Heart right ventricle (tissue), 16 donors: ENCODE measurements around the gene RNF166. TPM values are rescaled to one million over a fixed set of nuclear protein-coding genes. Genes with fewer than 3 reads are reported as not detected.

Experiments used
- ATAC-seq, 8 donors: fragments of 200-7000 bp; cut with Tn5 transposase; one replicate each; pipeline ENCODE4 v1.9.1; 2020; ENCODE audit warnings: mild to moderate bottlenecking in 8 of 8, moderate library complexity in 8 of 8, moderate number of reproducible peaks in 1 of 8
- DNase-seq, 2 donors: peaks; one replicate each; pipeline ENCODE4 v3.0.0-alpha.2; 2020
- H3K27ac ChIP-seq, 10 donors: fragments of 200-600 bp; sonication (generic) in 2 of 10; one replicate each; pipeline versions ENCODE4 v1.5.0 to v1.8.0; 2020 to 2022; ENCODE audit warnings: mild to moderate bottlenecking in 3 of 10
- H3K27me3 ChIP-seq, 7 donors: fragments of 200-600 bp; one replicate each; pipeline ENCODE4 v1.8.0; 2021 to 2022; ENCODE audit warnings: mild to moderate bottlenecking in 2 of 7
- H3K36me3 ChIP-seq, 9 donors: fragments of 200-600 bp; sonication (generic) in 1 of 9; one replicate each; pipeline versions ENCODE4 v1.5.0 to v1.8.0; 2020 to 2022; ENCODE audit warnings: mild to moderate bottlenecking in 2 of 9
- H3K4me1 ChIP-seq, 9 donors: fragments of 200-600 bp; sonication (generic) in 1 of 9; one replicate each; pipeline versions ENCODE4 v1.5.0 to v1.8.0; 2020 to 2022; ENCODE audit warnings: mild to moderate bottlenecking in 4 of 9
- H3K4me3 ChIP-seq, 10 donors: fragments of 200-600 bp; sonication (generic) in 2 of 10; one replicate each; pipeline versions ENCODE4 v1.5.0 to v1.8.0; 2020 to 2022; ENCODE audit warnings: mild to moderate bottlenecking in 7 of 10, moderate library complexity in 2 of 10
- H3K9me3 ChIP-seq, 11 donors: fragments of 200-600 bp in 10 of 11; sonication (generic) in 2 of 11; one replicate each; pipeline versions ENCODE4 v1.5.0 to v1.8.0; 2013 to 2022; ENCODE audit warnings: mild to moderate bottlenecking in 2 of 11, control low read depth in 1 of 11, moderate library complexity in 1 of 11
- CTCF ChIP-seq, 9 donors: fragments of 200-600 bp; sonication (generic) in 2 of 9; IDR thresholded peaks; one replicate each; pipeline versions ENCODE4 v1.5.0 to v1.8.0; 2021 to 2022; ENCODE audit warnings: antibody characterized with exemption in 9 of 9, mild to moderate bottlenecking in 5 of 9, moderate library complexity in 1 of 9
- WGBS, 2 donors: extraction: QIAGEN DNeasy Blood & Tissue Kit; methylation state at CpG; one replicate each; pipeline ENCODE4 v1.1.7; 2013; ENCODE audit warnings: inconsistent platforms in 1 of 2; 5-methylcytosine and 5-hydroxymethylcytosine counted together
- intact Hi-C, 10 donors: fragments of 100-400 bp; cut with DNase I; formaldehyde crosslinking; loops; one replicate each; pipeline versions ENCODE4 v1.11.1 to v1.14.2; 2022
- polyA plus RNA-seq, 2 donors: library from polyadenylated mRNA; stranded (reverse); fragments of 200-250 nt; gene quantifications; one replicate each; pipeline ENCODE4 v1.2.3, GENCODE V29; 2013
- total RNA-seq, 10 donors: library from RNA; stranded (reverse); fragmentation: NEBNext Ultra II Directional in 3 of 10; extraction: Animal tissue kit (Norgen Biotek cat#: 25700) in 3 of 10; gene quantifications; one replicate each; pipeline versions ENCODE4 v1.2.1 to v1.2.4, GENCODE V29; 2021 to 2023
- donor health status: Arrhythmogenic right ventricular cardiomyopathy.
- donor health status: ischemic (EF 13 %, LVEDD 7.1; RV severe dilation, severe dysfunction).
- donor health status: healthy with polysubstance abuse.
- donor health status: DM: no; HTN: yes; CAD: no.
- donor health status: DM: no; HTN: no; CAD: no.
- donor health status: ischemic (EF 25% LVEDD 6.9; RV normal size, moderate dysfunction).
- donor health status: ischemic (EF 25% LVEDD 5.7; RV mildly dilated, moderate dysfunction).
- donor health status: healthy.
- donor health status: DM: yes; HTN: yes; CAD: no.
- donor health status: Ischemic cardiomyopathy.
- donor health status: ischemic (EF 35%, LVEDD 5.7; RV mildly dilated, moderate dysfunction).
- donor health status: nonischemic (EF 11% LVEDD 7.7; RV severe dilation, severe dysfunction).
- donor health status: DM: yes; HTN: yes; CAD: no.
- donor health status: PGD.
- donor health status: ischemic (EF 29% LVEDD 5.4; RV normal size, mild dysfunction).
- donor health status: nonischemic (EF 23%, LVEDD 6.1; RV moderate dilation, normal function).

RNF166 gene
- total and polyA plus RNA-seq, 12 donors, result 11.8 to 38.0 (median 14.3) TPM

- Histone ChIP-seq H3K27me3 (no peaks in the 10 kb centered on the region), H3K27ac (no peak overlapping the region), H3K9me3 (no peaks in the 10 kb centered on the region), H3K36me3 (peaks cover 0 to 83% (median 21%) of the 10 kb centered on the region in 9 donors), H3K4me1 (peaks cover 0 to 8% (median 0%) of the 10 kb centered on the region in 9 donors), H3K4me3 (no peak overlapping the region)
- ATAC-seq (no peak), DNase-seq (no peak)
- intact Hi-C loops, result no loop called here
- no peak for TF ChIP-seq CTCF (IDR thresholded peaks at IDR 0.05)
- WGBS, 2 donors, result 83 to 86% methylated on average over 29 to 32 of the region's 32 CpGs
Observed at GRCh38 chr16:88725609-88726407, 19.6 kb upstream of the RNF166 start.

DNA sequence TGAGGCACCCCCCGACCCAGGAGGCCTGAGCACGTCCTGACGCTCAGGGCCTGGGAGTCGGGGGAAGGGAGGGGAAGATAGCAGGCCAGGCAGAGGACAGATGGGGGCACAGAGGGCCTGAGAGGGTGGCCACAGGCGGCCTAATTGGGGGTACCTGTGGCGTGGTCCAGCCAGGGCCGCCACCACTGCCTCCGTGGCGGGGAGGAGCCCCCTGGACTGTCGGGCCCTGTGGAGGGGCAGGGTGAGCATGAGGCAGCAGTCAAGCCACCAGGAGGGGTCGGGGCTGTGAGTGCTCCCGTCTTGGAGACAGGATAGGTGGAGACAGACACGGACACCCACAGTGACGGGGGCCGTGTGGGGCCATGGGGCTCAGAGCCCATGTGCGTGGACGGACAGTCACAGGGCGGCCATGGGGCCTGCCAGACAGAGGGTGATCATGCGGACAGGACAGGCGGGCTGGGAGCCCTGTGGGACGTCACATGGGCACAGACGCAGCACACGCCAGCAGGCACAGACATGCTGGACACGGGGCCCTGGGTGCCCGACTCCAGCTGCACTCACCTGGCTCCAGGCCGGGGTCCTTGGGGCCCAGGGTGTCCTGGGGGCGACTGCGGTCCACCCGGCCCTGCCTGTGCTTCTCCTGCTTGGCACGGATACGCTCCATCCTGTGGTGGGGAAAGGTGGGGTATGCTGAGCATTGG is 18.8 kb upstream of the RNF166 start:
- H3K4me3 ChIP-seq, result no peak overlapping the region
- WGBS, 2 donors, result 87% methylated on average over 30 to 31 of the region's 31 CpGs
- no peak for TF ChIP-seq CTCF (IDR thresholded peaks at IDR 0.05)
- no peaks in the 10 kb centered on the region for H3K27me3 ChIP-seq
- H3K4me1 ChIP-seq, result peaks cover 0 to 8% (median 0%) of the 10 kb centered on the region in 9 donors
- no peak overlapping the region for H3K27ac ChIP-seq
- no peaks in the 10 kb centered on the region for H3K9me3 ChIP-seq
- ATAC-seq (peak in 2 of 8 donors; percentile 5 to 11), DNase-seq (no peak)
- intact Hi-C loops, result no loop called here
- H3K36me3 ChIP-seq, result peaks cover 0 to 85% (median 21%) of the 10 kb centered on the region in 9 donors

DNA sequence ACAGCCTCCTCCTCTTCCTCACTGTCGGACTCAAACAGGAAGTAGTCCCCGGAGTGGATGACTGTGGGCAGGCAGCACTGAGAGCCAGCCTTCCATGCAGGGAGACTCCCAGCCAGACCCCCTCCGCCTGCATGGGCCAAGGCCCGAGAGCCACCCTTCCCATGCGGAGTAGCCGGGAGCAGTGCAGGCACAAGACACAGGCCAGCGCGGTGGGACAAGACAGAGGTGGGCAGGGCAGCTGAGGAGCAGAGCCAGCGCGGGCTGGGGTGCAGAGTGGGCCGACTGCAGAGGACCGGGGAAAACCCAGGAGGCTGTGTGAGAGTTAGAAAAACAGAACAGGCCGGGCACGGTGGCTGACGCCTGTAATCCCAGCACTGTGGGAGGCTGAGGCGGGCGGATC is 17.7 kb upstream of the RNF166 start:
- intact Hi-C loops, result no loop called here
- TF ChIP-seq CTCF (IDR thresholded peaks at IDR 0.05), result no peak

DNA sequence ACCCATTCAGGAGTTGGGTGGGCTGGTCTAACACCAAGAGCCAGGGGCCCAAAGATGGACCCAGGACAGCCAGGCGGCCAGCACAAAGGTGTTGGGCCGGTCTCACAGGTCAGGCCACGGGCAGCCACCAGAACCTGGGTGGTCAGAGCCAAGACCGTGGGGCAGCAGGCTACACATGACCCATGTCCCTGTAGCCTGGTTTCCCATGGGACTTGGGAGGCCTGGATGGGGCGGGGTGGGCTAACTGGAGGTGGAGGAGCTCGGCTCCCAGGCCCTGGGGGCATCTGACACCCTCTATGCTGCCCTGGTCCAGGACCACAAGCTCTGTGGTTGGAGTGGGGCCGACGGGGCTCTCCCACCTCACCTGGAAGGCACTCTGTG is 17.3 kb upstream of the RNF166 start:
- H3K9me3 ChIP-seq, result no peaks in the 10 kb centered on the region
- no peak for DNase-seq
- TF ChIP-seq CTCF (IDR thresholded peaks at IDR 0.05), result no peak
- H3K4me1 ChIP-seq, result peaks cover 0 to 8% (median 0%) of the 10 kb centered on the region in 9 donors
- H3K27me3 ChIP-seq, result no peaks in the 10 kb centered on the region
- ATAC-seq, result no peak
- WGBS, 2 donors, result 87 to 89% methylated on average over 8 of the region's 8 CpGs
- intact Hi-C loops, result no loop called here
- H3K27ac ChIP-seq, result no peak overlapping the region
- peaks cover 0 to 97% (median 23%) of the 10 kb centered on the region in 9 donors for H3K36me3 ChIP-seq
- H3K4me3 ChIP-seq, result no peak overlapping the region

More for the DNA sequence above, 17.7 kb upstream of the RNF166 start:
- no peak for DNase-seq
- H3K4me3 ChIP-seq, result no peak overlapping the region
- H3K27me3 ChIP-seq, result no peaks in the 10 kb centered on the region
- 94 to 95% methylated on average over 16 of the region's 17 CpGs for WGBS, 2 donors
- no peak overlapping the region for H3K27ac ChIP-seq
- H3K4me1 ChIP-seq, result peaks cover 0 to 8% (median 0%) of the 10 kb centered on the region in 9 donors
- no peaks in the 10 kb centered on the region for H3K9me3 ChIP-seq
- ATAC-seq, result no peak
- peaks cover 0 to 93% (median 21%) of the 10 kb centered on the region in 9 donors for H3K36me3 ChIP-seq
